HEK293 (cell line): Measurements from ENCODE around the gene HLA-DMB.

Source experiments
- CTCF ChIA-PET: fragments of 350-600 bp; formaldehyde crosslinking; extraction: SDS; loops from one replicate; lab custom pipeline; 2021; ENCODE audit warnings: antibody characterized with exemption; lab: Yijun Ruan, JAX
- POLR2A ChIA-PET: fragments of 300-600 bp; formaldehyde crosslinking; extraction: SDS; loops from one replicate; lab custom pipeline; 2020; ENCODE audit warnings: antibody characterized with exemption, inconsistent platforms; lab: Yijun Ruan, JAX
- H3K27ac ChIP-seq: fragments of 200-500 bp; sonication (Bioruptor generic); 2 replicates; pipeline ENCODE4 v1.5.1; 2014; ENCODE audit warnings: low read depth, low read length, control low read depth, inconsistent platforms; ENCODE audit errors: extremely low read depth
- H3K36me3 ChIP-seq, 2 experiments: fragments of 200-500 bp in 1 of 2; sonication (Bioruptor generic) in 1 of 2; 1 replicate in 1 of 2; 2 replicates in 1 of 2; pipeline ENCODE4 v1.5.1; 2014 to 2017; ENCODE audit warnings: inconsistent platforms in 2 of 2, low read length in 2 of 2; ENCODE audit not compliant: control insufficient read depth in 2 of 2, insufficient read depth in 1 of 2
- H3K4me1 ChIP-seq: fragments of 200-500 bp; sonication (Bioruptor generic); 2 replicates; pipeline ENCODE4 v1.5.1; 2014; ENCODE audit warnings: mild to moderate bottlenecking, low read length, inconsistent platforms; ENCODE audit not compliant: control insufficient read depth, insufficient read depth
- H3K4me3 ChIP-seq: 2 replicates; pipeline ENCODE4 v1.5.1; 2011; ENCODE audit warnings: low read depth, mild to moderate bottlenecking, control low read depth, low read length, moderate library complexity
- H3K9me3 ChIP-seq: fragments of 200-500 bp; sonication (Bioruptor generic); 2 replicates; pipeline ENCODE4 v1.5.1; 2014; ENCODE audit warnings: low read depth, low read length, inconsistent platforms; ENCODE audit not compliant: control insufficient read depth, insufficient read depth
- BCL11B ChIP-seq: fragments of 450-650 bp; formaldehyde crosslinking; IDR thresholded peaks from 2 replicates; pipeline ENCODE4 v1.5.1; 2016; ENCODE audit warnings: low read depth, missing biosample characterization, missing genetic modification characterization
- GFI1B ChIP-seq: fragments of 450-650 bp; formaldehyde crosslinking; IDR thresholded peaks from 2 replicates; pipeline ENCODE4 v1.5.1; 2016; ENCODE audit warnings: missing biosample characterization, missing genetic modification characterization
- KLF1 ChIP-seq: fragments of 450-650 bp; formaldehyde crosslinking; IDR thresholded peaks from 2 replicates; pipeline ENCODE4 v1.5.1; 2016; ENCODE audit warnings: missing biosample characterization, missing genetic modification characterization
- KLF10 ChIP-seq: fragments of 450-650 bp; IDR thresholded peaks from 2 replicates; pipeline ENCODE4 v1.5.1; 2018; ENCODE audit warnings: missing biosample characterization, mild to moderate bottlenecking, missing genetic modification characterization
- KLF7 ChIP-seq: fragments of 450-650 bp; formaldehyde crosslinking; IDR thresholded peaks from 2 replicates; pipeline ENCODE4 v1.5.1; 2016; ENCODE audit warnings: missing biosample characterization, missing genetic modification characterization, borderline replicate concordance
- SCRT1 ChIP-seq: fragments of 450-650 bp; formaldehyde crosslinking; IDR thresholded peaks from 2 replicates; pipeline ENCODE4 v1.5.1; 2016; ENCODE audit warnings: missing biosample characterization, missing genetic modification characterization, borderline replicate concordance
- TRIM28 ChIP-seq: IDR thresholded peaks from 2 replicates; pipeline ENCODE4 v1.6.1; 2011; ENCODE audit warnings: low read length, control low read depth, borderline replicate concordance
- ZBTB7A ChIP-seq: fragments of 450-650 bp; formaldehyde crosslinking; IDR thresholded peaks from 2 replicates; pipeline ENCODE4 v1.5.1; 2016; ENCODE audit warnings: low read depth, missing biosample characterization, missing genetic modification characterization
- ZEB2 ChIP-seq: fragments of 450-650 bp; formaldehyde crosslinking; IDR thresholded peaks from 2 replicates; pipeline ENCODE4 v1.5.1; 2016; ENCODE audit warnings: missing biosample characterization, missing genetic modification characterization
- ZNF133 ChIP-seq: fragments of 450-650 bp; formaldehyde crosslinking; IDR thresholded peaks from 2 replicates; pipeline ENCODE4 v1.5.1; 2016; ENCODE audit warnings: missing biosample characterization, missing genetic modification characterization
- ZNF19 ChIP-seq: fragments of 450-650 bp; formaldehyde crosslinking; IDR thresholded peaks from 2 replicates; pipeline ENCODE4; 2016; ENCODE audit warnings: missing biosample characterization, missing genetic modification characterization, low read depth
- ZNF510 ChIP-seq: fragments of 450-650 bp; formaldehyde crosslinking; IDR thresholded peaks from 2 replicates; pipeline ENCODE4 v1.5.1; 2018; ENCODE audit warnings: mild to moderate bottlenecking, missing genetic modification characterization, missing biosample characterization; ENCODE audit not compliant: insufficient replicate concordance
- ZNF600 ChIP-seq: fragments of 450-650 bp; formaldehyde crosslinking; IDR thresholded peaks from 2 replicates; pipeline ENCODE4 v1.5.1; 2016; ENCODE audit warnings: missing biosample characterization, missing genetic modification characterization
- TF ChIP-seq, protein P1 (sequence below): fragments of 450-650 bp; formaldehyde crosslinking; IDR thresholded peaks from 2 replicates; pipeline ENCODE4 v1.5.1; 2016; ENCODE audit warnings: missing biosample characterization, missing genetic modification characterization
- TF ChIP-seq, protein P2 (sequence below): fragments of 450-650 bp; formaldehyde crosslinking; IDR thresholded peaks from 2 replicates; pipeline ENCODE4 v1.5.1; 2016; ENCODE audit warnings: missing biosample characterization, missing genetic modification characterization
- TF ChIP-seq, protein P3 (sequence below): fragments of 450-650 bp; formaldehyde crosslinking; IDR thresholded peaks from 2 replicates; pipeline ENCODE4 v1.5.1; 2016; ENCODE audit warnings: missing biosample characterization, missing genetic modification characterization
- TF ChIP-seq, protein P4 (sequence below): fragments of 450-650 bp; formaldehyde crosslinking; IDR thresholded peaks from 2 replicates; pipeline ENCODE4 v1.5.1; 2016; ENCODE audit warnings: missing biosample characterization, missing genetic modification characterization
- TF ChIP-seq, protein P5 (sequence below): fragments of 450-650 bp; formaldehyde crosslinking; conservative IDR thresholded peaks from 2 replicates; pipeline ENCODE4 v1.5.1; 2016; ENCODE audit warnings: low read depth, missing biosample characterization, missing genetic modification characterization
- TF ChIP-seq, protein P6 (sequence below): fragments of 450-650 bp; formaldehyde crosslinking; IDR thresholded peaks from 2 replicates; pipeline ENCODE4 v1.5.1; 2016; ENCODE audit warnings: missing biosample characterization, missing genetic modification characterization

Gene HLA-DMB

DNA sequence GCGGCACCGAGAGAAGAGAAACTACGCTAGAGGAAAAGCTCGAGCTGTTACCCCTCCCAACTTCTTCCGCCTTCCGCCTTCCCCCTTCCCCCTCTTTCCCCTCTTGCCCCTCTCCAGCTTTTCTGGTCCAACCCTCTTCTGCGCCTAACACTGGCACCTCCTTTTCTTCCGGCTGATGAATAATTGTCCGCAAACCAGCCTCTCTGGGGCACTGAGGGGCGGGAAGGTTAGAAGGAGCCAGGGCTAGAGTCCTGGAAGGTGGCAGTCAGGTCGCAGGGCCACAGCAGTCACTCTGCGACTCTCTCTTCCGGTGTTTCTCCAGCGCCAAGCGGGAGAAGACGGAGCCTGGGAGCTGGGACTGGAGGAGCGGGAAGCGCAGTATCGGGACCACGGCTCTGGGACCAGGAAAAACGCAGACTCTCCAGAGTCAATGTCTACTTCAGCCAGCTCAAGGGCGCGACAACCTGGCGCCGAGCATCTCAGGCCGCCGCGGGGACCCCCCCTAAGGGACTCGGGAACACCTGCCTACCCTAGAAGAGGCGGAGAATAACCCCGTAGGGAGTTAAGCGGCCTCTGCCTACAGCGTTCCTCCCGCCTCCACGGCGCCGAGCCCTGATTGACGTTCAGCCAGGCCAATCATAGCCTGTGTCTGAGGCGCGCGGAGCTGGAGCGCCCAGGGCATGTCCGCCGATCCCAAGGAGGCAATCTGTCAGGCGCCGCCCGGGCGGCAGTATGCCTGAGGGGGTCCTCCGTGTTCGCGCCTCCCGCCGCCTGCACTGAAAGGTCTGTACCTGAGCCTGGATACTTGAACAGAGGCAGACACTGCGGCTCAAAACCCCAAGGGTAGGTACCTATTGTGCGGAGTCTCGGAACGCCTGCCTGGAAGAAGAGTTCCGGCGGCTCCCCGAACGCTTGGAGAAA is 46.5 kb downstream of the HLA-DMB start:
- POLR2A ChIA-PET = interaction anchor here (0.5 to 7.3 kb wide), 32 partner anchors 8 to 1067 kb away, joined by 3 to 266 read pairs (median 5); partner anchors contain the start of genes BRD2, HLA-DMA, HLA-DMB and HSPA1B
- H3K4me3 ChIP-seq = peak overlapping the region; percentile 66
- peaks cover 5% of the 10 kb centered on the region for H3K4me1 ChIP-seq
- peak overlapping the region; percentile 96 for H3K27ac ChIP-seq
- H3K36me3 ChIP-seq = peaks cover 0 to 21% of the 10 kb centered on the region in 2 experiments; a peak in 1 of 3 replicates
- no peaks in the 10 kb centered on the region for H3K9me3 ChIP-seq
- CTCF ChIA-PET = interaction anchor here (0.5 to 6.2 kb wide), 20 partner anchors 8 to 1180 kb away, joined by 3 to 51 read pairs (median 3); partner anchors contain the start of genes HLA-DMA, HLA-DMB and TAP2
- TF ChIP-seq SCRT1 (tag by site-specific recombination) (no peak), BCL11B (tag by site-specific recombination) (no peak; the same call in none of the 2 replicates), ZNF600 (peak; percentile 73), ZEB2 (peak; percentile 82), ZNF19 (no peak), ZBTB7A (0 out of 2 replicates have a peak, but pooled peaks have one; percentile 53), ZNF510 (tag by site-specific recombination) (no peak), KLF10 (tag by site-specific recombination) (peak; percentile 28; the same call in 1 of the 2 replicates), TRIM28 (0 out of 2 replicates have a peak, but pooled peaks have one; percentile 31), KLF7 (no peak), GFI1B (tag by site-specific recombination) (no peak), KLF1 (tag by site-specific recombination) (peak; percentile 56), ZNF133 (tag by site-specific recombination) (no peak)
- TF ChIP-seq, protein P1, sequence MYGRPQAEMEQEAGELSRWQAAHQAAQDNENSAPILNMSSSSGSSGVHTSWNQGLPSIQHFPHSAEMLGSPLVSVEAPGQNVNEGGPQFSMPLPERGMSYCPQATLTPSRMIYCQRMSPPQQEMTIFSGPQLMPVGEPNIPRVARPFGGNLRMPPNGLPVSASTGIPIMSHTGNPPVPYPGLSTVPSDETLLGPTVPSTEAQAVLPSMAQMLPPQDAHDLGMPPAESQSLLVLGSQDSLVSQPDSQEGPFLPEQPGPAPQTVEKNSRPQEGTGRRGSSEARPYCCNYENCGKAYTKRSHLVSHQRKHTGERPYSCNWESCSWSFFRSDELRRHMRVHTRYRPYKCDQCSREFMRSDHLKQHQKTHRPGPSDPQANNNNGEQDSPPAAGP (tag by site-specific recombination) = 0 out of 2 replicates have a peak, but pooled peaks have one; percentile 20
- TF ChIP-seq, protein P2, sequence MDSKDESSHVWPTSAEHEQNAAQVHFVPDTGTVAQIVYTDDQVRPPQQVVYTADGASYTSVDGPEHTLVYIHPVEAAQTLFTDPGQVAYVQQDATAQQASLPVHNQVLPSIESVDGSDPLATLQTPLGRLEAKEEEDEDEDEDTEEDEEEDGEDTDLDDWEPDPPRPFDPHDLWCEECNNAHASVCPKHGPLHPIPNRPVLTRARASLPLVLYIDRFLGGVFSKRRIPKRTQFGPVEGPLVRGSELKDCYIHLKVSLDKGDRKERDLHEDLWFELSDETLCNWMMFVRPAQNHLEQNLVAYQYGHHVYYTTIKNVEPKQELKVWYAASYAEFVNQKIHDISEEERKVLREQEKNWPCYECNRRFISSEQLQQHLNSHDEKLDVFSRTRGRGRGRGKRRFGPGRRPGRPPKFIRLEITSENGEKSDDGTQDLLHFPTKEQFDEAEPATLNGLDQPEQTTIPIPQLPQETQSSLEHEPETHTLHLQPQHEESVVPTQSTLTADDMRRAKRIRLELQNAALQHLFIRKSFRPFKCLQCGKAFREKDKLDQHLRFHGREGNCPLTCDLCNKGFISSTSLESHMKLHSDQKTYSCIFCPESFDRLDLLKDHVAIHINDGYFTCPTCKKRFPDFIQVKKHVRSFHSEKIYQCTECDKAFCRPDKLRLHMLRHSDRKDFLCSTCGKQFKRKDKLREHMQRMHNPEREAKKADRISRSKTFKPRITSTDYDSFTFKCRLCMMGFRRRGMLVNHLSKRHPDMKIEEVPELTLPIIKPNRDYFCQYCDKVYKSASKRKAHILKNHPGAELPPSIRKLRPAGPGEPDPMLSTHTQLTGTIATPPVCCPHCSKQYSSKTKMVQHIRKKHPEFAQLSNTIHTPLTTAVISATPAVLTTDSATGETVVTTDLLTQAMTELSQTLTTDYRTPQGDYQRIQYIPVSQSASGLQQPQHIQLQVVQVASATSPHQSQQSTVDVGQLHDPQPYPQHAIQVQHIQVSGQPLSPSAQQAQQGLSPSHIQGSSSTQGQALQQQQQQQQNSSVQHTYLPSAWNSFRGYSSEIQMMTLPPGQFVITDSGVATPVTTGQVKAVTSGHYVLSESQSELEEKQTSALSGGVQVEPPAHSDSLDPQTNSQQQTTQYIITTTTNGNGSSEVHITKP (tag by site-specific recombination) = peak; percentile 89
- TF ChIP-seq, protein P3, sequence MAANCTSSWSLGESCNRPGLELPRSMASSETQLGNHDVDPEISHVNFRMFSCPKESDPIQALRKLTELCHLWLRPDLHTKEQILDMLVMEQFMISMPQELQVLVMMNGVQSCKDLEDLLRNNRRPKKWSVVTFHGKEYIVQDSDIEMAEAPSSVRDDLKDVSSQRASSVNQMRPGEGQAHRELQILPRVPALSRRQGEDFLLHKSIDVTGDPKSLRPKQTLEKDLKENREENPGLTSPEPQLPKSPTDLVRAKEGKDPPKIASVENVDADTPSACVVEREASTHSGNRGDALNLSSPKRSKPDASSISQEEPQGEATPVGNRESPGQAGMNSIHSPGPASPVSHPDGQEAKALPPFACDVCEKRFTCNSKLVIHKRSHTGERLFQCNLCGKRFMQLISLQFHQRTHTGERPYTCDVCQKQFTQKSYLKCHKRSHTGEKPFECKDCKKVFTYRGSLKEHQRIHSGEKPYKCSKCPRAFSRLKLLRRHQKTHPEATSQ (tag by site-specific recombination) = no peak
- TF ChIP-seq, protein P4, sequence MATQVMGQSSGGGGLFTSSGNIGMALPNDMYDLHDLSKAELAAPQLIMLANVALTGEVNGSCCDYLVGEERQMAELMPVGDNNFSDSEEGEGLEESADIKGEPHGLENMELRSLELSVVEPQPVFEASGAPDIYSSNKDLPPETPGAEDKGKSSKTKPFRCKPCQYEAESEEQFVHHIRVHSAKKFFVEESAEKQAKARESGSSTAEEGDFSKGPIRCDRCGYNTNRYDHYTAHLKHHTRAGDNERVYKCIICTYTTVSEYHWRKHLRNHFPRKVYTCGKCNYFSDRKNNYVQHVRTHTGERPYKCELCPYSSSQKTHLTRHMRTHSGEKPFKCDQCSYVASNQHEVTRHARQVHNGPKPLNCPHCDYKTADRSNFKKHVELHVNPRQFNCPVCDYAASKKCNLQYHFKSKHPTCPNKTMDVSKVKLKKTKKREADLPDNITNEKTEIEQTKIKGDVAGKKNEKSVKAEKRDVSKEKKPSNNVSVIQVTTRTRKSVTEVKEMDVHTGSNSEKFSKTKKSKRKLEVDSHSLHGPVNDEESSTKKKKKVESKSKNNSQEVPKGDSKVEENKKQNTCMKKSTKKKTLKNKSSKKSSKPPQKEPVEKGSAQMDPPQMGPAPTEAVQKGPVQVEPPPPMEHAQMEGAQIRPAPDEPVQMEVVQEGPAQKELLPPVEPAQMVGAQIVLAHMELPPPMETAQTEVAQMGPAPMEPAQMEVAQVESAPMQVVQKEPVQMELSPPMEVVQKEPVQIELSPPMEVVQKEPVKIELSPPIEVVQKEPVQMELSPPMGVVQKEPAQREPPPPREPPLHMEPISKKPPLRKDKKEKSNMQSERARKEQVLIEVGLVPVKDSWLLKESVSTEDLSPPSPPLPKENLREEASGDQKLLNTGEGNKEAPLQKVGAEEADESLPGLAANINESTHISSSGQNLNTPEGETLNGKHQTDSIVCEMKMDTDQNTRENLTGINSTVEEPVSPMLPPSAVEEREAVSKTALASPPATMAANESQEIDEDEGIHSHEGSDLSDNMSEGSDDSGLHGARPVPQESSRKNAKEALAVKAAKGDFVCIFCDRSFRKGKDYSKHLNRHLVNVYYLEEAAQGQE (tag by site-specific recombination) = peak; percentile 48; the same call in 1 of the 2 replicates
- TF ChIP-seq, protein P5, sequence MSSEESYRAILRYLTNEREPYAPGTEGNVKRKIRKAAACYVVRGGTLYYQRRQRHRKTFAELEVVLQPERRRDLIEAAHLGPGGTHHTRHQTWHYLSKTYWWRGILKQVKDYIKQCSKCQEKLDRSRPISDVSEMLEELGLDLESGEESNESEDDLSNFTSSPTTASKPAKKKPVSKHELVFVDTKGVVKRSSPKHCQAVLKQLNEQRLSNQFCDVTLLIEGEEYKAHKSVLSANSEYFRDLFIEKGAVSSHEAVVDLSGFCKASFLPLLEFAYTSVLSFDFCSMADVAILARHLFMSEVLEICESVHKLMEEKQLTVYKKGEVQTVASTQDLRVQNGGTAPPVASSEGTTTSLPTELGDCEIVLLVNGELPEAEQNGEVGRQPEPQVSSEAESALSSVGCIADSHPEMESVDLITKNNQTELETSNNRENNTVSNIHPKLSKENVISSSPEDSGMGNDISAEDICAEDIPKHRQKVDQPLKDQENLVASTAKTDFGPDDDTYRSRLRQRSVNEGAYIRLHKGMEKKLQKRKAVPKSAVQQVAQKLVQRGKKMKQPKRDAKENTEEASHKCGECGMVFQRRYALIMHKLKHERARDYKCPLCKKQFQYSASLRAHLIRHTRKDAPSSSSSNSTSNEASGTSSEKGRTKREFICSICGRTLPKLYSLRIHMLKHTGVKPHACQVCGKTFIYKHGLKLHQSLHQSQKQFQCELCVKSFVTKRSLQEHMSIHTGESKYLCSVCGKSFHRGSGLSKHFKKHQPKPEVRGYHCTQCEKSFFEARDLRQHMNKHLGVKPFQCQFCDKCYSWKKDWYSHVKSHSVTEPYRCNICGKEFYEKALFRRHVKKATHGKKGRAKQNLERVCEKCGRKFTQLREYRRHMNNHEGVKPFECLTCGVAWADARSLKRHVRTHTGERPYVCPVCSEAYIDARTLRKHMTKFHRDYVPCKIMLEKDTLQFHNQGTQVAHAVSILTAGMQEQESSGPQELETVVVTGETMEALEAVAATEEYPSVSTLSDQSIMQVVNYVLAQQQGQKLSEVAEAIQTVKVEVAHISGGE (tag by site-specific recombination) = peak; percentile 80
- TF ChIP-seq, protein P6, sequence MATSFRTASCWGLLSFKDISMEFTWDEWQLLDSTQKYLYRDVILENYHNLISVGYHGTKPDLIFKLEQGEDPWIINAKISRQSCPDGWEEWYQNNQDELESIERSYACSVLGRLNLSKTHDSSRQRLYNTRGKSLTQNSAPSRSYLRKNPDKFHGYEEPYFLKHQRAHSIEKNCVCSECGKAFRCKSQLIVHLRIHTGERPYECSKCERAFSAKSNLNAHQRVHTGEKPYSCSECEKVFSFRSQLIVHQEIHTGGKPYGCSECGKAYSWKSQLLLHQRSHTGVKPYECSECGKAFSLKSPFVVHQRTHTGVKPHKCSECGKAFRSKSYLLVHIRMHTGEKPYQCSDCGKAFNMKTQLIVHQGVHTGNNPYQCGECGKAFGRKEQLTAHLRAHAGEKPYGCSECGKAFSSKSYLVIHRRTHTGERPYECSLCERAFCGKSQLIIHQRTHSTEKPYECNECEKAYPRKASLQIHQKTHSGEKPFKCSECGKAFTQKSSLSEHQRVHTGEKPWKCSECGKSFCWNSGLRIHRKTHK = no peak
